Epithelial cell of proximal tubule (primary cell): ENCODE data around the gene B4GAT1. TPM values are rescaled to one million over a fixed set of nuclear protein-coding genes. Genes with fewer than 3 reads are reported as not detected.
A peak's percentile ranks its signal among the peaks of the same experiment; 100 is the strongest.

Experiments
- DNase-seq: peaks from one replicate; pipeline ENCODE4 v3.0.0-alpha.2; 2011; ENCODE audit warnings: low read depth
- H3K4me3 ChIP-seq: 2 replicates; pipeline ENCODE4 v1.5.1; 2011; ENCODE audit warnings: low read depth, mild to moderate bottlenecking, low read length
- total RNA-seq: library from RNA; depleted of rRNA; stranded (reverse); fragments of >200 nt; gene quantifications from 2 replicates; pipeline ENCODE4 v1.2.3, GENCODE V29; 2015
- TF ChIP-seq, protein P1 (sequence below): conservative IDR thresholded peaks from 2 replicates; pipeline ENCODE4 v1.5.1; 2012; ENCODE audit warnings: low read depth, mild to moderate bottlenecking, low read length

The B4GAT1 gene
- total RNA-seq, 1 donor from 2014 or later, result 32.0 TPM

DNA sequence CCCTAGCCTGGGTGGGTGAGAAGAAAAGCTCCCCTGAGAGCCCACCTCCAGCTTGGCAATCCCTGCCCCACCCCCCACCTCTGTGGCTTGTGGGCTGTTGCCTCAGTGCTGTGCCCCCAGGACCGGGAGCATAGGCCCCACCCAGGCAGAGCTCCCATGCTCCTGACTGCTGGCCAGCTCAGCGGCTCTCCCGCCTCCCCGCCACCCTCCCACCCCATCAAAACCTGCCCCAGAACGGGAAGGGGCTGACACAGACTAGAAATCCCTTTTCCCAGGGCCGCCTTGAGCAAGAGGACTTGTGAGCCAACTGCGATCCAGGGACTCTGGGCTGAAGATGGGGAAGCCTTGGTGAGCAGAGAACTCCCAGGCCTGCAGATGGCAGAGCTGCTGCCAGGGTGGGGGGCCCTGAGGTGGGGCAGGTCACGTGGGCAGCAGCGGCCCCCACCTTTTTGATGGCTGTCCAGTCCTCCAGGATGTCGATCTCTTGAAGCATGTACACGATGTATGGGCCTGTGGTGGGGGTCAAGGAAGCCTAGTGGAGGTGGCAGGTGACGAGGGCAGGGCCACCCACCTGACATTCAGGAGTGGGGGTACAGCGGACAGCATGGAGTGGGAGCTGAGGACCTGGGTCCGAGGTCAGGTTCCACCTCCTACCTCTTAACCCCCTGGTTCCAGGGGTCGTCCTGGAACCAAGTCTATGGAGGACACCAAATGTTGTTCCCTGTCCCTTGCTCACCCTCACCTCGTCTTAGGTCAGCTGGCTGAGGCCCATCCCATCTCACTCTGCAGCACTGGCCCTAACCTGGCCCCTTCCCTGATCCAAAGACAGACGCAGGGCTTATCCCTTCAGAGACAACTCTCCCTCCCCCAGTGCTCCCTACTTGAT, 8.9 kb downstream of the B4GAT1 start:
- no peak overlapping the region for H3K4me3 ChIP-seq
- TF ChIP-seq, protein P1, sequence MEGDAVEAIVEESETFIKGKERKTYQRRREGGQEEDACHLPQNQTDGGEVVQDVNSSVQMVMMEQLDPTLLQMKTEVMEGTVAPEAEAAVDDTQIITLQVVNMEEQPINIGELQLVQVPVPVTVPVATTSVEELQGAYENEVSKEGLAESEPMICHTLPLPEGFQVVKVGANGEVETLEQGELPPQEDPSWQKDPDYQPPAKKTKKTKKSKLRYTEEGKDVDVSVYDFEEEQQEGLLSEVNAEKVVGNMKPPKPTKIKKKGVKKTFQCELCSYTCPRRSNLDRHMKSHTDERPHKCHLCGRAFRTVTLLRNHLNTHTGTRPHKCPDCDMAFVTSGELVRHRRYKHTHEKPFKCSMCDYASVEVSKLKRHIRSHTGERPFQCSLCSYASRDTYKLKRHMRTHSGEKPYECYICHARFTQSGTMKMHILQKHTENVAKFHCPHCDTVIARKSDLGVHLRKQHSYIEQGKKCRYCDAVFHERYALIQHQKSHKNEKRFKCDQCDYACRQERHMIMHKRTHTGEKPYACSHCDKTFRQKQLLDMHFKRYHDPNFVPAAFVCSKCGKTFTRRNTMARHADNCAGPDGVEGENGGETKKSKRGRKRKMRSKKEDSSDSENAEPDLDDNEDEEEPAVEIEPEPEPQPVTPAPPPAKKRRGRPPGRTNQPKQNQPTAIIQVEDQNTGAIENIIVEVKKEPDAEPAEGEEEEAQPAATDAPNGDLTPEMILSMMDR, result no peak

DNA sequence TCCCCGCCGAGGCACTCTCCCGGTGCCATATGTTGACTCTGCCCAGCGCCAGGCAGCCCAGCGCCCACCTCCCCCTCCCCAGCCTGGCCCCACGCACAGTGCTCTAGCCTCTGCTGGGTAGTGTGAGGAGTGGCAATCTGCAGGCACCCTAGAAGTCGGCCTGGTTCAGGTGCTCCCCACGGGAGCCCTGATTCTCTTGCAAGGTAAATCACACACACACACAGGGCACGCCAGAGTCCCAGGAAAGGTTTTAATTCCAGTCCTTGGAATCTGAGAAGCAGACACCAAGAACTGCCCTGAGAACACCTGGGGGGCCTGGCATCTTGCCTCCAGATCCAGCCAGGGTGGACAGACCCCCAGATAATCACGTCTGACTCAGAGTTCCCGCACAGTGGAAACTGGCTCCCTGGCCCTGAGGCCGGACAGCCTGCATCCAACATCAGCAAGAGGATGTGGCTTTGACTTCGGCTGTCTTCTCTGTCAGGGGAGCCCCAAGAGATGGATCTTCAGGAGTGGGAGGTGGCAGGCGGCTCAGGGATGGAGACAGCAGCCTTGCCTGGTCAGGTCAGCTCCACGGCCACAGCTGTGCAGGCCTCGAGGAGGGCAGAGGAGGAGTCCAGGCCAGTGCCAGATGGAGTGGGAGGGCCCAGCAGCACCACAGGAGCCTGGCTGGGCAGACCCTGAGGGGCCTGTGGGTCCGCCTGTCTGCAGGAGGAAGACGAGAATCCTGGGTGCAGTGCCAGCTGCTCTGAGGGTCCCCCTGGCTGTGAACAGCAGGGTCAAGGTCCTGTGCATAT, 10.1 kb downstream of the B4GAT1 start:
- DNase-seq, result no peak
- H3K4me3 ChIP-seq, result no peak overlapping the region
- TF ChIP-seq, protein P1, result no peak

More for the DNA sequence above, 8.9 kb downstream of the B4GAT1 start:
- no peak for DNase-seq

DNA sequence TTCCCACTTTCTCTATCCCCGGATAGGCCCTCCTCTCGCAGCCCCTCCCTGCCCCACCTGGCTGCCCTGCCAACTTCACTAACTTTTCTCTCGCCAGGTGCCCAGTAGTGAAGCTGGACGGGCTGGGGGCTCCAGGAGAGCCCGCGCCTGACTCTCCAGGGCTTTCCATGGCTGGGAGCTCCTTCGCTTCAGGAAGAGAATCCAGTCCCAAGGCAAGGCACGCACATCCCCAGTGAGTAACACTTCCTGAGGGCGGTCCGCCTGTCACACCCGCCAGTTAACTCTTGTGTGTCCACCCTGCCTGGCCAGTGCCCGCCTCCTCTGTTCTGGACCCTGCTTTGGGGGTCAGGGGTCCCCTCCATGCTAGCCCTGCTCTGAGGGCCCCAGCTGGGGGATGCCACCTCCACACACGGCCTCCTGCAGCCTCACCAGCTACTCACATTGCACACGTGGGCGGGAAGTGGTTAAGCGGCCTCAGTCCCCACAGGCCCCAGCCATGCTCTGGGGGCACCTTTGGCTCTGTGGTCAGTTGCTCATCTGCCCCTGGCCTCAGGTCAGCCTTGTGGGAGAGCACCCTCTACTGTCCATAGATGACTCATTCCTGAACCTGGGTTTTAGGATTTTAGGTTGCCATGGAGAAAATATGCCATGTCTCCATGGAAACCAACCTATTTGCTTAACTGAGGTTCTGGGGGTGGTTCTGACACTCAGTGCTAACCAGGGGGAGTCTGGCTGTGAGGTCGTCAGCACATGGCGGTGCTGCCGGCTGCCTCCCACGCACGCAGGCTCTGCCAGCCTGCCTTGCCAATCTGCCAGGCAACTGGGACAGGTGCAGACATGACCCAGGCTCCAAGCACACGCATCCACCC, 11.0 kb downstream of the B4GAT1 start, which contains the start of gene RIN1:
RIN1 (minus strand) TSS at position 201 of the 869 bp plus-strand sequence; CDS start at position 169, 32 bp downstream.
- TF ChIP-seq, protein P1, result peak; percentile 48
- H3K4me3 ChIP-seq, result peak within 1 kb of the TSS; percentile 96
- DNase-seq, result peak; percentile 66

DNA sequence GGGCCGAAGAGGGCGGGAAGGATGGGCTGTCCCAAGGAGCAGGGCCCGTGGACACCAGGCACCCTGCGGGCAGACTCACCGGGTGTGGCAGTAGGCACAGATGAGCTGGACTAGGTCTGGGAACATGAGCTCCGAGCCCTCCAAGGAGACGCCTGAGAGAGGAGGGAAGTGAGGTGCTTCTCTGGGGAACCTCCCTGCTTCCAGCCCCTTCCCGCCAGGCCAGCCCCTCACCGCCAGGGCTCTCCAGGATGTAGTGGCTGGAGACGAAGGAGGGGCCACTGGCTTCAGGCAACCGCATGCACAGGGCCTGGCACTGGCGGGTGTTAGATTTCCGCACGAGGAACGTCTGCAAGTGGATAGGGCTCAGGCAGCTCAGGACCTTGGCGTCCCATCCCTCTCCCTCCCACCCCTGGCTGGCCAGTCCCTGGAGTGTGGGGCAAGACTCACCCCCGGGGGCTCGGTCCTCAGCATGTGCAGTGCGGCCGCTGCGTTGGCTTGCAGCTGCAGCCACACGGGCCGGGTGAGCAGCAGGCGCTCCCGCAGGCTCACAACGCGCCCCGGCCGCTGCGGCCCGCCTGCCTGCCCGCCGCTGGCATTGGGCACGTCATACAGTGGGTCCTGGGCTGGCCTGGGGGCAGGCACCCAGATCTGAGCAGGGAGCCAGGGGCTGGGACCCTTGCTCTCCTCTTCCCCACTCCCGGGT, 11.7 kb downstream of the B4GAT1 start:
- DNase-seq, result no peak
- TF ChIP-seq, protein P1, result no peak
- peak overlapping the region; percentile 96 for H3K4me3 ChIP-seq

DNA sequence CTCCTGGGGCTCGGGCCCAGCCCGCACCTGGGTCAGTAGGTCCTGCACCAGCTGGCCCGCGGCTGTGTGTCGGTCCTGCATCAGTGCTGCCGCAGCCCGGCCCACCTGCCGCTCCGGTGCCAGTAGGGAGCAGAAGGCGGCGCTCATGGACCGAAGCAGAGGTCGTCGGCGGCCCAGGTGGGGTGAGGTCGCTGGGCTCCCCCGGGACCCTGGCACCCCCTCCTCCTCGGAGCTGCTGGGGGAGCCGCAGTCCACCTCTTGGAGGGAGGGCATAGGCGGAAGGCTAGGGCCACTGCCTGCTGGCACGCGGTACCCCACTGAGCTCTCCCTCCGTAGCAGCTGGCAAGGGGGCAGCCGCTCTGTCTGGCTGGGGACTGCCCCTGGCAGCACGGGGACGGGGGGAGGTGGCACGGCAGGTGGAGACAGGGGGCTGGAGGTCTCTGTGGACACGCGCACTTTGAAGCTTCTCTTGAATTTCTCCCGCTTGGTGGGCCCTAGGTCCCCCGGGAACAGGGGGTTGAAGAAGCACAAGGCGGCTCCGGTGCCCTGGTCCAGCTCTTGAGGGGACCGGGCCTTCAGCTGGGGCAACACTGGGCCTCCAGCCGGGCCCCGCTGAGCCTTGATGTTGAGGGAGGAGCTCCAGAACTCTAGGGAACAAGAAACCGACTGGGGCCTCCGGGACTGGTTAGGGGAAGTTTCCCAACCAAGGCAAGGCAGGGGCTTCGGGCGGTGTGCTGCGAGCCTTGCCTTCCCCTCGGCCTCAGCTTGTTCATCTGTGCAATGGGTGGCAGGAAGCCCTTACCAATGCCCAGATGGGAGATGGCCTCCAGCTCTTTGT, 12.6 kb downstream of the B4GAT1 start:
- DNase-seq, result no peak
- TF ChIP-seq, protein P1, result no peak
- peak overlapping the region; percentile 96 for H3K4me3 ChIP-seq
